ENCODE data around the gene SLC35B2.
"Not testable (repeated sequence)": the region's sequence is repeated elsewhere in the genome, so short reads cannot be mapped to it uniquely, and the experiment has no call there.

SLC35B2 gene

GRCh38 chr6:44234101-44235025 is 23.0 kb downstream of the SLC35B2 start:
- DNase-seq (ENCODE audit: low read depth), result peak; percentile 63

DNA sequence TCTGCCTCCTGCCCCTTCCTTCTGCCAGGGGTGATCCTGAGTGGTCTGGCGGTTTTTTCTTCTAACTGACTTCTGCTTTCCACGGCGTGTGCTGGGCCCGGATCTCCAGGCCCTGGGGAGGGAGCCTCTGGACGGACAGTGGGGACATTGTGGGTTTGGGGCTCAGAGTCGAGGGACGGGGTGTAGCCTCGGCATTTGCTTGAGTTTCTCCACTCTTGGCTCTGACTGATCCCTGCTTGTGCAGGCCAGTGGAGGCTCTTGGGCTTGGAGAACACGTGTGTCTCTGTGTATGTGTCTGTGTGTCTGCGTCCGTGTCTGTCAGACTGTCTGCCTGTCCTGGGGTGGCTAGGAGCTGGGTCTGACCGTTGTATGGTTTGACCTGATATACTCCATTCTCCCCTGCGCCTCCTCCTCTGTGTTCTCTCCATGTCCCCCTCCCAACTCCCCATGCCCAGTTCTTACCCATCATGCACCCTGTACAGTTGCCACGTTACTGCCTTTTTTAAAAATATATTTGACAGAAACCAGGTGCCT is 23.7 kb downstream of the SLC35B2 start:
- DNase-seq (ENCODE audit: low read depth), result no peak

GRCh38 chr6:44232676-44233566 is 24.4 kb downstream of the SLC35B2 start:
- no peak for DNase-seq (ENCODE audit: low read depth)

- DNase-seq (ENCODE audit: low read depth), result not testable (repeated sequence)
Observed at GRCh38 chr6:44231426-44231825, 25.9 kb downstream of the SLC35B2 start.

- no peak for DNase-seq (ENCODE audit: low read depth)
Observed at GRCh38 chr6:44230034-44230675, 27.2 kb downstream of the SLC35B2 start.

GRCh38 chr6:44229376-44230033 is 27.8 kb downstream of the SLC35B2 start:
- DNase-seq (ENCODE audit: low read depth), result no peak

GRCh38 chr6:44228836-44229235 is 28.5 kb downstream of the SLC35B2 start:
- DNase-seq (ENCODE audit: low read depth), result no peak

GRCh38 chr6:44228433-44228832 is 28.9 kb downstream of the SLC35B2 start:
- no peak for DNase-seq (ENCODE audit: low read depth)

DNA sequence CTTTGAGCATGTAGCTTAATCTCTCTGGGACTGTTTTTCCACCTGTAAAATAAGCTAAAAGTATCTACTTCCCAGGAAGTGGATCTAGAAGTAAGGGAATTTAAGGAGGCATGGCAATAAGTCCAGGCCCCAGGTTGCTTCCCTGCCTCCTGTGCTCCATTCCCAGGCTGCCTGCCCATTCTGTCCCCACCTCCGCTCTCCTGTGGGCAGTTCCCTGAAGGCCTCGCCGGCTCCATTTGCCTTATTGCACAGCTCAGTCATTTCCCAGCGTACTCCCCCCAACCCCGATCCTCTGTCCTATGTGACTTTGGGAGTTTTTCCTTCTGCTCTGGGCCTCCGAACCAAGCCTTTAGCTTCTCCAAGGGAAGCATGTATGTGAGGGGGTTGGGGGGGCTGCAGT is 29.3 kb downstream of the SLC35B2 start:
- DNase-seq (ENCODE audit: low read depth), result no peak

DNA sequence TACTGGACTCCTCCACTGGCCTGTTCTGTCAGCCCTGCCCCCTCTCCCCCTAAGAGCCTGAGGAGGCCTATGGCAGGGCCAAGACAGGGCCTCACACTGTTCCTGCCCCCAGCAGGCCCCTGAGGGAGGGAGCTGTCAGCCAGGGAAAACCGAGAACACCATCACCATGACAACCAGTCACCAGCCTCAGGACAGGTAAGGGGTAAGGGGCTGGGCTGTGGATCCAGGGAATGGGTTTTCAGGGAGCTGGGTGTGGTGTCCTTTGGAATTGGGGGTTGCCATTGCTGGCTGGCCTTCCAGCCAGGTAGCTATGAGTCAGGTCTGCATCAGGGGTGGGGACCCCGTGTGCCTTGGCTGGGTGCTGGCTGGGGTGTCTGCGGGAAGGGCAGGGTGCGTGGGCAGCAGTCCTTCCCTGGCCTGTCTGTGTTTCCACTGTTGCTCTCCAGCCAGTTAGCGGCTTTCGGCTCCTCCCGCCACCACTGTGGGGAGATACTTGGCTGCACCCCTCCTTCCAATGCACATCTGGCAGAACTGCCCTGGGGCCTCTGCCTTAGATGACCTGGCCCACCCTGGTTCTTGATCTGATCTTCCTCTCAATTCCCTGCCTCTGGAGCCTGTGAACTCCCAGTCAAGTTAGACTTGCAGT is 30.1 kb downstream of the SLC35B2 start:
- DNase-seq (ENCODE audit: low read depth), result no peak

GRCh38 chr6:44226368-44227147 is 30.8 kb downstream of the SLC35B2 start:
- no peak for DNase-seq (ENCODE audit: low read depth)

DNA sequence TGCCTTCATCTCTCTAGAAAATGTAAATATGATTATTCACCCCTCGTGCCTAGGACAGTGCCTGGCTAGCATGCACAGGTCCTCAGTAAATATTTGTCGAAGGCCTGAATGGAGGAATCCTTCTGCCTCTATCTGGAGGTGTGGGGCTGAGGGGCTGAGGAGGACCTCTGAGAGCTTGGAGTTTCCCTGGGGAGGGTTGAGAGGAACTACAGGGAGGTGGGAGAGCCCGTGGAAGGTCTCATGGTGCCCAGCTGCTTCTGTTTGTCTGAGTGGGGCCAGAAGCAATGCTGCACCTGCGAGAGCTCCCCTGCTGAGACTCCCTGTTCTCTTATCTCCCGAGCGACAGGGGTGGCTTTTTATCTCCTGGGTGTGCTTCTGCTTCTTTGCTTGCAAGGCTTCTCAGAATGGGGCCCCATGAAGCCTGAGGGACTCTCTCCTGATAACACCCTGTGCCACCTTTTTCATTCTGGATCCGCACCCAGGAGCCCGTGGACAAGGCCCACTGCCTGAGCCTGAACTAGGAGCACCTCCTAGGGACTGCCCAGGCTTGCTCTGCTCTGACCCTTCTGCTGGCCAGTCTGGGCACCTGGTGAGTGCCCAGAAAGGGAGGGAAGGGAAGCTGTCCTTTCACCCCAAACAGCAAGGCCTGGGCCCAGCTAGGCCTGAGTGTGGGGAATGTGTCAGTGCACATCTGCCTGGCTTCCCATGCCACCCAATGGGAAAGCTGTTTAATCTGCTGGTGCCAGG is 31.6 kb downstream of the SLC35B2 start:
- no peak for DNase-seq (ENCODE audit: low read depth)

DNA sequence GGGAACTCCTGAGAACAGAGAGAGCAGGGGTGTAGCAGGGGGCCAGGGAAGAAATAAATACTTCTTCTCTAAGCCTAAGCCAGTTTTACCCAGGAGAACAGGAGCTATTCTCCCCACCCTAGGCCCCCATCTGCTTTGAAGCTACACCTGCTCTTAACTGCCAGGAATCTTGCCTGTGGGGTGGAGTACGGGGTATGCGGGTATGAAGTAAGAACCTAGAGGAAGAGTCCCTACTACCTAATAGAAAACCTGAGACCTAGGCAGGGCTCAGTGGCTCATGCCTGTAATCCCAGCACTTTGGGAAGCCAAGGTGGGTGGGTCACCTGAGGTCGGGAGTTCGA is 32.4 kb downstream of the SLC35B2 start:
- DNase-seq (ENCODE audit: low read depth), result no peak

DNA sequence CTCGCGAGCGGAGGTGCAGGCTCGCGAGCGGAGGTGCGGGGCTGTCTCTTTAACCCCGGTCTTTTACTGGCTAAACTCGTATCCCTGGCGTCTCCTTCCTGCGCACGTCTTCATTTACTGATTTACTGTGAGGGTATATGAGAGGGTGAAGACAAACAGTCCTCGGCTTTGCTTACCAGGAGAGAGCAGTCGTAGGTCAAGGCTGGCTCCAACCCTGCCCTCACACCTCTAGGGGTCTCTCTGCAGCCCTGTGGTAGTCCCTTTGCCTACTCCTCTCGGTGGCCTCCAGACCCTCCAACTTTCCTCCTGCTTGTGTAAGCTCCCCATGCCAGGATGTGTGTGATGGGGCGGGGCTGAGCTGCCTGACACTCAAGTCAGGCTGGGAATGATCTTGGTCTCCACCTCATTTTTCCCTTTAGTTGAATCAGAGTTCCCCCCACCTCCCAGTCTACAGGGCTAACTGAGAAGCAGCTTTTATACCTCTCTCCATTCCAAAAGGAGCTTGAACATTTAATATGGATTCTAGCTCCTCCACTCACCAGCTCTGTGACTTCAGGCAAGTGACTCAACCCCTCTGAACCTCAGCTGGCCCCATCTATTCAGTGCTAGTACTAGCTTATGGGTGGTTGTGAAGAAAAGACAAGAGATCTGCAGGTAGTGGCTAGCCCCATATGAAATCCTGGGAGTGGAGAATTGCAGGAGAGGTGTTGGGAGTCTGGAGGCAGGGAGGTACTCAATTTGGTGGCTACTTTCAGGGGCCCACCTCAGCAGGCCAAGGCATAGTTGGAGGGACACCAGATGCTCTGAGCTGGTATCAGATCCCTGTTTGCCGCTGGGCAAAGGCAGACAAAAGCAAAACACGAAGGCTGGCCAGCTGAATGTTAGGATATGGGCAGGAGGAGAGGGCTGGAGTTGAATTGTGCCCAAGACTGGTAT is 33.0 kb downstream of the SLC35B2 start:
- DNase-seq (ENCODE audit: low read depth), result no peak

- DNase-seq (ENCODE audit: low read depth), result no peak
Observed at GRCh38 chr6:44223319-44224028, 33.9 kb downstream of the SLC35B2 start, which contains the start of gene SLC29A1. Gene SLC29A1 (plus strand): TSS chr6:44223595. CDS start chr6:44227314, 3,719 bp downstream.

DNA sequence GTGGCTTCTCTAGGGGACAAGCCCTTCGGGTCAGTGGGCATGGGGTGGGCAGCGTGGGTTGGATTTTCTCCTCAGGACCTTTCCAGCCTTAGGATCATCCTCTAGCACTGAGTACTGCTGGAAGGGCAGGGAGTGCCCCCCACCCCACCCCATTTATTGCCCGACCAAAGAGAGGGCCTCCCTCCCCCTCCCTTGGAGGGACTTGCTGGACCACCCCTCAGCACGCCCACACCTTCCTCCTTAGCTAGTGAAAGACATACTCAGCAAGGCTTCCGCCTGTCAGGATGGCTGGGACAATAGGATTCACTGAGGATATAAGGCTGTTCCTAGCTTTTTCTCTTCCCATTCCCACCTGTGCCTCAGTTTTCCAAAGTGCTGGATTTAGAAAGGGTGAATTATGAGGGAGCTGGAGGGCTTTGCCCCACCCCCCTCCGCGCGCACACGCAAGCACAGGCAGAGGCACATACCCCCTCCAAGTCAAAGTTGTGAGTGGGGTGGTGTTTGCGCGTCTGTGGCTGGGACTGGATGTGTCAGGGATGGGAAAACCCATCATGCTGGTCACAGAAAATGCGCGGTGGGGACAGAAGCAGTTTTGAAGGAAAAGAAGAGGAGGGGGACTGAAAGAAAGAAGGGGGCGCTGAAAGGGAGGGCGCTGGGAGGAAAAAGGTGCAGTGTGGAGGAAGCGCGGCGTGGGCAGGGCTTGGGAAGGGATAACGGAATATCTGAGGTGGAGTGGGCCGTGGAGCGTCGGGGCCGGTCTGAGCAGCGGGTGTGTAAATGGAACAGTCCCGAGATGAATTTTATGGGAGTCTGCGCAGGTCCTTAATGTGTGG is 34.6 kb downstream of the SLC35B2 start:
- no peak for DNase-seq (ENCODE audit: low read depth)

DNA sequence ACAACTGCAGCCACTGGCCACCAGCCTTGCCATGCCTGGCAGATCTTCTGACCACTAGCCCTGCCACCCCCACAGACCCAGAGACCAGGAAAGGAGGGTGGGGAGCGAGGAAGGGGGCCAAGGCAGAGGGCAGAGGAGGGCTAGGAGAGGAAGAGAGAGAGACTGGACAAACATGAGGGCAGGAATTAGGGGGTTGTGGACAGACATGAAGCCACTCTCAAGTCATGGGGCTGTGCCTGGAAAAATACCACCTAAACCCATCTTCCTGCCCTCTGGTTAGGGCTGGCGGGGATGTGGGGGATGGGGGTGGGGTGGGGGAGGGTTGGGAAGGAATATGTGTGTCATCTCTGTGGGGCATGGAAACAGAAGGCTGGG is 35.4 kb downstream of the SLC35B2 start:
- no peak for DNase-seq (ENCODE audit: low read depth)
